B cell (primary cell): ENCODE results near the gene MAFG. TPM values are rescaled to one million over a fixed set of nuclear protein-coding genes. Genes with fewer than 3 reads are reported as not detected.
A peak's percentile ranks its signal among the peaks of the same experiment; 100 is the strongest.

Experiments
- ATAC-seq: fragments of 200-7000 bp; cut with Tn5 transposase; one replicate; pipeline ENCODE4 v1.10.0; 2021; ENCODE audit warnings: low read depth, mild to moderate bottlenecking, moderate number of reproducible peaks, moderate library complexity
- CTCF ChIA-PET: fragments of 350-600 bp; sonication (Branson Sonifier 250); formaldehyde crosslinking; loops from one replicate; lab custom pipeline; 2021; ENCODE audit warnings: antibody characterized with exemption, inconsistent platforms; lab: Charles Lee
- POLR2A ChIA-PET: fragments of 350-600 bp; sonication (Branson Sonifier 250); formaldehyde crosslinking; loops from one replicate; lab custom pipeline; 2021; ENCODE audit warnings: antibody characterized with exemption; lab: Charles Lee
- DNase-seq: peaks from one replicate; pipeline ENCODE4 v3.0.0; 2013
- H2AFZ ChIP-seq: 2 replicates; pipeline ENCODE4 v1.6.1; 2012; ENCODE audit warnings: mild to moderate bottlenecking, low read depth, low read length; ENCODE audit not compliant: insufficient read depth, poor library complexity, severe bottlenecking
- H3K27ac ChIP-seq, 2 donors: 1 replicate in 1 of 2; 2 replicates in 1 of 2; pipeline ENCODE4 v1.5.1; 2012 to 2013; ENCODE audit warnings: low read length in 2 of 2, mild to moderate bottlenecking in 2 of 2, moderate library complexity in 1 of 2
- H3K27me3 ChIP-seq, 4 experiments: fragments of 200-600 bp in 1 of 4; sonication (generic) in 1 of 4; replicated peaks in 1 of 4; 1 replicate in 2 of 4; 2 replicates in 2 of 4; pipeline versions ENCODE4 v1.6.1 to v1.7.0; 2013 to 2016; ENCODE audit warnings: low read length in 3 of 4, mild to moderate bottlenecking in 2 of 4, mixed read lengths in 1 of 4, moderate library complexity in 1 of 4; ENCODE audit not compliant: insufficient read depth in 4 of 4, control insufficient read depth in 3 of 4; ENCODE audit errors: control extremely low read depth in 1 of 4
- H3K36me3 ChIP-seq, 2 experiments: replicated peaks in 1 of 2; 1 replicate in 1 of 2; 2 replicates in 1 of 2; pipeline versions ENCODE4 v1.6.1 to v1.7.1; 2013; ENCODE audit warnings: low read length in 1 of 2; ENCODE audit not compliant: insufficient read depth in 2 of 2, control insufficient read depth in 1 of 2; ENCODE audit errors: control extremely low read depth in 1 of 2, extremely low read depth in 1 of 2
- H3K4me1 ChIP-seq, 2 donors: fragments of 200-600 bp in 1 of 2; sonication (generic) in 1 of 2; 1 replicate in 1 of 2; 2 replicates in 1 of 2; pipeline versions ENCODE4 v1.5.1 to v1.6.1; 2013 to 2017; ENCODE audit warnings: low read length in 2 of 2; ENCODE audit not compliant: control insufficient read depth in 2 of 2, insufficient read depth in 2 of 2
- H3K4me2 ChIP-seq: replicated peaks from 2 replicates; pipeline ENCODE3; 2012; ENCODE audit warnings: mild to moderate bottlenecking, low read depth, low read length; ENCODE audit not compliant: poor library complexity, severe bottlenecking
- H3K4me3 ChIP-seq, 5 experiments: fragments of 200-600 bp in 1 of 5; sonication (generic) in 1 of 5; 1 replicate in 3 of 5; 2 replicates in 2 of 5; pipeline versions ENCODE4 v1.5.1 to v1.7.0; 2011 to 2016; ENCODE audit warnings: low read length in 4 of 5, mild to moderate bottlenecking in 4 of 5, low read depth in 2 of 5, control low read depth in 1 of 5, moderate library complexity in 1 of 5; ENCODE audit not compliant: insufficient read depth in 1 of 5; ENCODE audit errors: control extremely low read depth in 1 of 5, extremely low read depth in 1 of 5
- H3K79me2 ChIP-seq: fragments of 200-600 bp; sonication (generic); one replicate; pipeline ENCODE4 v1.6.0; 2016; ENCODE audit warnings: low read length; ENCODE audit not compliant: control insufficient read depth, insufficient read depth
- H3K9ac ChIP-seq: fragments of 200-600 bp; sonication (generic); 2 replicates; pipeline ENCODE4 v1.6.1; 2017; ENCODE audit warnings: mild to moderate bottlenecking, low read length, moderate library complexity
- H3K9me3 ChIP-seq, 3 donors: one replicate each; pipeline versions ENCODE4 v1.6.1 to v1.7.1; 2013; ENCODE audit warnings: low read length in 2 of 3; ENCODE audit not compliant: control insufficient read depth in 2 of 3, insufficient read depth in 1 of 3; ENCODE audit errors: control extremely low read depth in 1 of 3
- H4K20me1 ChIP-seq: 2 replicates; pipeline ENCODE4 v1.6.0; 2012; ENCODE audit warnings: mild to moderate bottlenecking, low read length; ENCODE audit not compliant: insufficient read depth, control insufficient read depth, poor library complexity, severe bottlenecking
- H3K27ac Mint-ChIP-seq: one replicate; pipeline ENCODE4 v1.8.0; 2021; ENCODE audit warnings: mixed read lengths
- H3K27me3 Mint-ChIP-seq: one replicate; pipeline ENCODE4 v1.8.0; 2021; ENCODE audit warnings: mixed read lengths
- H3K4me1 Mint-ChIP-seq: one replicate; pipeline ENCODE4 v1.8.0; 2021; ENCODE audit warnings: mixed read lengths
- H3K4me3 Mint-ChIP-seq: one replicate; pipeline ENCODE4 v1.8.0; 2021; ENCODE audit warnings: mixed read lengths
- H3K9me3 Mint-ChIP-seq: one replicate; pipeline ENCODE4 v1.8.0; 2022; ENCODE audit warnings: mixed read lengths; ENCODE audit not compliant: insufficient read depth
- CTCF ChIP-seq: fragments of 200-600 bp; IDR thresholded peaks from one replicate; pipeline ENCODE4 v1.8.0; 2022; ENCODE audit warnings: antibody characterized with exemption, mild to moderate bottlenecking
- EZH2 ChIP-seq: IDR thresholded peaks from 2 replicates; pipeline ENCODE4 v1.6.1; 2012; ENCODE audit warnings: borderline replicate concordance, low read depth, mild to moderate bottlenecking, moderate library complexity, low read length; ENCODE audit not compliant: insufficient read depth, poor library complexity, severe bottlenecking
- WGBS: methylation state at CpG from one replicate; pipeline ENCODE4 v1.1.5; 2013; ENCODE audit warnings: missing lambda C conversion rate; ENCODE audit not compliant: insufficient coverage; 5-methylcytosine and 5-hydroxymethylcytosine counted together
- intact Hi-C: fragments of 100-400 bp; cut with micrococcal nuclease; formaldehyde crosslinking; loops from one replicate; pipeline ENCODE4 v1.10.0; 2022
- polyA plus RNA-seq: library from polyadenylated mRNA; depleted of rRNA; stranded (reverse); fragments of >200 nt; gene quantifications from 2 replicates; pipeline ENCODE4 v1.2.3, GENCODE V29; 2012
- total RNA-seq, 2 donors: library from RNA; stranded (reverse); fragments of 120-200 nt in 1 of 2; gene quantifications; 1 replicate in 1 of 2; 2 replicates in 1 of 2; pipeline versions ENCODE4 v1.2.3 to v1.2.4, GENCODE V29; 2013 to 2022

The MAFG gene
- total and polyA plus RNA-seq, 2 donors (not counting 1 experiment from before 2014, with no cell fraction given), result 11.4 to 27.9 TPM

- no peak overlapping the region for H3K27ac ChIP-seq
- H3K9me3 Mint-ChIP-seq, result no peaks in the 10 kb centered on the region
- H3K79me2 ChIP-seq, result peaks cover 46% of the 10 kb centered on the region
- POLR2A ChIA-PET, result interaction anchor here (0.6 to 1.4 kb wide), 2 partner anchors 11 to 18 kb away, joined by 3 to 4 read pairs; no protein-coding TSS in a partner anchor
- no peaks in the 10 kb centered on the region for H3K27me3 ChIP-seq
- H3K36me3 ChIP-seq, result peaks cover 0 to 54% of the 10 kb centered on the region in 2 experiments
- no peaks in the 10 kb centered on the region for H3K27me3 Mint-ChIP-seq
- intact Hi-C loops, result no loop called here
- no peak for TF ChIP-seq EZH2
- TF ChIP-seq CTCF, result no peak
- H3K9ac ChIP-seq, result no peak overlapping the region
- peaks cover 10 to 22% of the 10 kb centered on the region in 2 donors for H3K4me1 ChIP-seq
- CTCF ChIA-PET, result interaction anchor here (0.6 kb wide), 1 partner anchor 876 kb away, joined by 3 read pairs; no protein-coding TSS in a partner anchor
- no peaks in the 10 kb centered on the region for H3K9me3 ChIP-seq
- no peak overlapping the region for H3K27ac Mint-ChIP-seq
- no peak overlapping the region for H3K4me2 ChIP-seq
- peaks cover 17% of the 10 kb centered on the region for H3K4me1 Mint-ChIP-seq
- H4K20me1 ChIP-seq, result peaks cover 16% of the 10 kb centered on the region
- peak overlapping the region; percentile 63 for H3K4me3 Mint-ChIP-seq
- H2AFZ ChIP-seq, result no peak overlapping the region
- ATAC-seq (no peak), DNase-seq (no peak)
- 98% methylated on average over 41 of the region's 44 CpGs for WGBS
- no peak overlapping the region for H3K4me3 ChIP-seq
Observed at GRCh38 chr17:81888105-81888987, 39.2 kb downstream of the MAFG start.
